Stimulated activated CD4-positive, alpha-beta T cell treated with anti-CD3 and anti-CD28 coated beads, TNF-alpha, amount 100 ng/mL, for 24 hours (primary cell): ENCODE results near the gene TBL1Y.
"Not testable (repeated sequence)": the region's sequence is repeated elsewhere in the genome, so short reads cannot be mapped to it uniquely, and the experiment has no call there.

Experiments used
- DNase-seq, 3 experiments: peaks; one replicate each; pipeline ENCODE4 v3.0.0-alpha.2; 2020; ENCODE audit warnings: low read depth in 3 of 3

The TBL1Y gene

DNA sequence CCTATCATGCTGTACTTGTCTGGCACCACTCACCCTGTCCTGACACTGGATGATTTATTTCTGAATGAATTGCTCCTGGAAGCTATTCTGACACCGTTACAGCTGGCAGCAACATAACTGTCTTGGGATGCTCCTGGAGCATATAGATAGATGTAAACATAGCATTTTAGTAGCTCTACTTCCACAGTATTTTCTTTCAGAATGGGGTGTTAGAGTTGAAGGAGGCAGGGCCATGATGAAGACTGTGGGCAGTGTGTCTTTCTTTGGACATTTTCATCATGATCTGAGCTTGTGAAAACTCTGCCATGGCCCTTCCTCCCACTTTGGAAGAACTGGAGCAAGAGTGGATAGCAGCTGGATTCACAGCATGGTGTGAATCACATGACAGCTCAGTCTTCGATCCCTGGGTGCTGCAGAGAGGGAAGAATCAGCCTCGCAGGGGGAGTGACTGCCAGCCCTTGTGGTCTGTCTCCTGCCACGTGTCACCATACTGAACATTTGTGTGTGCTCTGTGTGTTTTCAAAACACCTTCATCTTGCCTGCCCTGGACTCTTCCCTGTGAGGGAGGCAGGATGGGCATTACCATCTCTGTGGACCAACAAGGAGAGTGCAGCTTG lies 61.9 kb downstream of the TBL1Y start:
- no peak for DNase-seq

DNA sequence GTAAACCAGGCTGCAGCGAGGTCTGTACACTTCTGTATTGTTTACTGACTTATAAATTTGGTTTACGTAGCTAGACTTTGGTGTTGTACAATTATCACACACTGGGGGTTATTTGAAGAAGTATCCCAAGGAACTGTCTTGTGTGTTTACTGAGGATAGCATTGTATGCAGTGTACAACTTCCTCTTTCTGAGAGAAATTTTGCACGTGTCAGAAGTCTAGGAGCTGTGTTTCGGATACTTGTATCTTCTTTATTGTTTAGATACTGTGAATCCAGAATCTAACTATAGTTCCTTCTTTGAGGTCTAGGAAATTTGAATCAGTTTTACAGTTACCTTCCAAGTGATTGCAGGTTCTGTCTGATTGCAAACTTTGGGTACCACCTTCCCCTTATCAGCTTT lies 64.5 kb downstream of the TBL1Y start:
- no peak for DNase-seq

DNA sequence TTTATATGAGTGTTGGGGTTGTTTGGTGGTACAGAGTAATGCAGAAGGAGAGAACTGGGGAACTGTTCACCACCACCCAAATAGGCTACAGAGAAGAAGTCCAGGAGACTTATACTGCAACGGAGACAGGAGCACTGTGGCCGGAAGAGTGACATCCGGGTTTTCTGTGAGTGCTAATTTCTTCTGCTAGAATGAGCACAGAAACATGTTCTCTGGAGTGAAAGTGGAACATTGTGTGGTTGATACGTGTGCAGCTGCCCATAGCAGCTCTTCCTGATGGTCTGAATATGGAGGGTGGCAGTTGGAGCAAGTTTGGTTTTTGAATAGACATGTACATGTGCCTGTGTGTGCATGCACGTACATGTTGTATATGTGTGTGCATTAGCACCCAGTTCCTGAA lies 67.3 kb downstream of the TBL1Y start:
- no peak for DNase-seq

DNA sequence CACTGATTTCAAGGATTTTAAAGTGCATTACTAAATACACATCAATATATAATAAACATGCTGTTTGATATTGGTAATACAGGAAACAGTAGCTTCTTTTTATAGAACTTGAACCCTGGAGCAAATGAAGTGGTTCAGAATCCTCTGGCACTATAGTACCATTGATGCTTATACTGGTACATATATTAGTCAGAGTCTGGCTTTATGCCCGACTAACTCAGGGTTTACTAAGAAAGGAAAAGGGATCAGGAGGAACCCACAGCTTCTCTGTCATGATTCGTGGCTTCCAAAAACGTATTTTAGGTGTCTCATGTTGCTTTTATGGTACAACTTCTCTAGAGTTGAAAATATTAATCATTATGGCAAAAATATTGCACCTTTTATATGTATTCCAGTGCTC lies 72.7 kb downstream of the TBL1Y start:
- DNase-seq = no peak

DNA sequence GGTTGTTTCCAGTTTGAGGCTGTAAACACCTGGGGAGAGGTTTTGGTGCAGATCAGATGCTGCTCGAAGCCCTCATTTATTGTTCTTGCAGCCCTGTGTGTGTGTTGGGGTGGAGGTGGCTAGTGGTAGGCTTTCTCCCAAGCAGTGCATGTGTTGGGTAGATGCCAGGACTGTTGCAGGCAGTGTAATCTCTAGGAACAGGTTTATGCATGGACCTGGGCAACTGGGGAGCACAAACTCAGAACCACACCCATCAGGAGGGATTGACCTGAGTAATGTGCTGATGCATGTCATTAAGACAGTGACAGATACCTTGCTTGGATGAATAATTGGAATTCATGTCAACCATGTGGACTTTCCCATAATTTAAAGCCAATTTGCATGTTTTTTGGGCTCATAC lies 77.3 kb downstream of the TBL1Y start:
- DNase-seq = no peak

DNA sequence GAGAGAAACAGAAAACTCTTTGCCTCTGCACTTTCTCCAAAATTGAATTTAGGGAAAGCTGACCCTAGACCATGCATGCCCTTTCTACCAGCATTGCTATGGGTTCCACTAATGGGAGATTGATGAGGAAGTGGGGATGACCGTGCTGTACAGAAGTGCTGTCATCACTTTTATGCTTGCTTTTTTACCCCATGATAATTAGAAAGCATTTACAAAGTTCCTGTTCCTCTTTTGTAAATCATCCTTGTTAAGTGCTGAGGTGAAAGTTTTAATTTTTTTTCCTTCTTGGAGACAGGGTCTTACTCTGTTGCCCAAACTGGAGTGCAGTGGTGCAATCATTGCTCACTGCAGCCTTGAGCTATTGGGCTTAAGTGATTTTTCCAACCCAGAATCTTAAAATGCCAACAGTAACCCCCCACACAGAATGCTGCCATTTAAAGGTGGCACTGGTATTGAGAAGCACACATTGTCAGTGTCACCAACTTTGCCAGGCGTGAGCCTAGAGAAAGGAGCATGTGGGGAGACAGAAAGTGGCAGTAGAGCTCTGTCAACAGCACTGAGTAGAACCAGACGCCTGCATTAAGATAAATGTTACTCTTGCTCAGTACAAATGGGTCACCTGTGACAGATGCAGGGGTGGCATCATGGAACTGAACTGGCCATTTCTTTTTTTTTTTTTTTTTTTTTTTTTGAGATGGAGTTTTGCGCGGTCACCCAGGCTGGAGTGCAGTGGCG lies 79.6 kb downstream of the TBL1Y start:
- no peak for DNase-seq

DNA sequence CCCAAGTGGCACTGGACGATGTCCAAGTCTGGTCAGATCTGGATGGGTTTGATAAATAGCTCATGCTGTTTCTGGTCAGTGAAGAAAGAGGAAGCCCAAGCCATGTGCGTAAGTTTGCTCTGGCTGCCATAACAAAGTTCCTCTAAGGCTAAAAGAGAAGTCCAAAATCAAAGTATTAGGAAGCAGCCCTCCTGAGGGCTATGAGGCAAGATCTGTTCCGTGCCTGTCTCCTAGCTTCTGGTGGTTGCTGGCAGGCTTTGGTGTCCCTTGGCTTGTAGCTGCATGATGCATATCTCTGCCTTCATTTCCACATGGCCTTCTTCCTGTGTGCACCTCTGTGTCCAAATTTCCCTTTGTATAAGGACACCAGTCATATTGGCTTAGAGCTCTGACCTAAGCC lies 81.5 kb downstream of the TBL1Y start:
- no peak for DNase-seq

DNA sequence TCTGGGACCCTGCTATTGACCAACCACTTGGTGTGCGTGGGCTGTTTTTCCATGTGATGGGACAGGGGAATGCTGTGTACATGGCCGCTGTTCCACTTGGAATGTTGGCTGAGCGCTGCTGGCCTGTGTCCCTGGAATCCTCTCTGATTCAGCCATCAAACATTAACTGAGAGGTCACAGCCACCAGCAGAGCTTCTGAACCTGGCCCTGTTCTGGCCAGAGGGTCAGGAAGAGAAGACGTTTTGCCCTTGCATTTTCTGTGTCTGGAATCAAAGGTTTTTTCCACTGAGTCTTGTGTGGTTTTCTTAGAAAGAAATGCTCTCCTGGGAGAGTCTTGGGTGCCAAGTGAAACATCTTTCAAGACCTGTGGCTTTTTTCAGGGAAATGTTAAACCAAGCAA lies 85.5 kb downstream of the TBL1Y start:
- DNase-seq = no peak

DNA sequence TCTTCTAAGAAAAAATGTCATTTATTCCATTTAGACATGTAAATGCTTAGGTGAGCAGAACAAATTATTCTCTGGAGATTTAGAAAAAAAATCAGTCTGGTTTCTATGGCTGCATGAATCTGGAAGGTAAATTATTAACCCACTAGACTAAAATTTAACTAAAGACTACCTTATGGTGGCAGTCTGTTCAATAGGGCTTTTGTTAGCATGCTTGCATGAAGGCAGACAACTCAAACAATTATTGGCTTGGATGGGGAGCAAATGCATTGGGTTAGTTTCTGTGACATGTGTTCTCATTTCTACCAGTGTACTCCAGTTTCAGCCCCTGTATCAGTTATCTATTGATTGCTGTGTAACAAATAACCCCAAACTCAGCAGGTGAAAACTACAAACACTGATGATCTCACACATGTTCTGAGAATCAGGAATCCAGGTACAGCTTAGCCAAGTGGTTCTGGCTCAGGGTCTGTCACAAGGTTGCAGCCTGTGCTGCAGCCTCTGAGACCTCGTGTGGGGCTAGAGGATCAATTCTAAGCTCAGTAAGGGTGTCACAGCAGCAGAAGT lies 87.1 kb downstream of the TBL1Y start:
- DNase-seq = no peak

DNA sequence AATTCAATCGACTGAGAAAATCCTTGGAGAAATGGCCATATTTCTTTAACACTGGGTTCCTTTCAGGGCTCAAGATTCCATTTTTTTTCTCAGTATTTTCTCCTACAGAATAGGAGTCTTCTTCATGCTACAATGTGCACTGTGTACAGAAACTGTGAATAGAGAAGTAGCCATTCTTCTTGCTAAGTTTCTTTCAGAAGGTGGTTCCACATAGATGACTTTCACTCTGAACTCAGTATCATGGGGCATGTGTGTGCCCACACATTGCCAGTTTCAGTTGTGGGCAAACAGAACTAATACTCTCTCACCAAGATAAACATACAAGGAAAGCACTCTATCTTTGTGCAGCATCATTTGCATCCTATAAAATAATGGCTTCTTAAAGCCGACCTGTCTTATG lies 89.4 kb downstream of the TBL1Y start:
- DNase-seq = no peak

DNA sequence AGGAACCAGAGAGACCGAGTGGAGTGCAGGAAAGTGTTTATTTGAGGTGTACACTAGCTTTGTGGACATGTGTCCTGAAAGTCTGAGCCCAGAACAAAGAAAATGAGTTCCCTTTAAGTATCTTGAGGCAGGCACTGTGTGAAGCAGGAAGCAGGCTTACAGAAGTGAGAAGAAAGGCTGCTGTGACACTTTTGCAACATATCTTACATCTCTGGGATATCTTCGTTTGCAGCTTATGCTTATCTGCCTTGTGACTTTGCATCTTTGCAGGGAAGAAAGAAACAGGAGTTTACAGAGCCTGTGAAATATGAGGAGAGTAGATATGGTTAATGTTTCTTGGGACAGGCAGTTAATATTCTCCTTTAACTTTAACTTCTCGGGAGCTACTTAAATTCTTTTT lies 92.1 kb downstream of the TBL1Y start:
- DNase-seq = no peak

DNA sequence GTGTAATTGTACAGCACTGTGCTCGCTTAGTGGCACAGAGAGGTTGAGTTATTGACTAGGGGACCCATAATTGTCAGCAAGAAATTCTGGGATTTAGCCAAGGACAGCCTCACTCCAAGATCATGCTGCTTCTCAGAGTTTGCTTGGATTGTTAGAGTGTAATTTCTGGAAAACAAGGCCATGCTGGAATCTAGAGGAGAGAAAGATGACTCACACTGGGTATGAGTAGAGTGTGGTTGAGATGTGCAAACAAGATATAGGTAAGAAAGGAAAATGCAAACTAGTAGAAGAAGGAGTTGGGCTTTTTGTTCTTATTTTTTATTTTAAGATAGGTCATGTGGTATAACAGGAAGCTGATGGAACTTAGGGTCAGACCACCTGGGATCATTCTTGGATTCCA lies 97.4 kb downstream of the TBL1Y start:
- DNase-seq = no peak

DNA sequence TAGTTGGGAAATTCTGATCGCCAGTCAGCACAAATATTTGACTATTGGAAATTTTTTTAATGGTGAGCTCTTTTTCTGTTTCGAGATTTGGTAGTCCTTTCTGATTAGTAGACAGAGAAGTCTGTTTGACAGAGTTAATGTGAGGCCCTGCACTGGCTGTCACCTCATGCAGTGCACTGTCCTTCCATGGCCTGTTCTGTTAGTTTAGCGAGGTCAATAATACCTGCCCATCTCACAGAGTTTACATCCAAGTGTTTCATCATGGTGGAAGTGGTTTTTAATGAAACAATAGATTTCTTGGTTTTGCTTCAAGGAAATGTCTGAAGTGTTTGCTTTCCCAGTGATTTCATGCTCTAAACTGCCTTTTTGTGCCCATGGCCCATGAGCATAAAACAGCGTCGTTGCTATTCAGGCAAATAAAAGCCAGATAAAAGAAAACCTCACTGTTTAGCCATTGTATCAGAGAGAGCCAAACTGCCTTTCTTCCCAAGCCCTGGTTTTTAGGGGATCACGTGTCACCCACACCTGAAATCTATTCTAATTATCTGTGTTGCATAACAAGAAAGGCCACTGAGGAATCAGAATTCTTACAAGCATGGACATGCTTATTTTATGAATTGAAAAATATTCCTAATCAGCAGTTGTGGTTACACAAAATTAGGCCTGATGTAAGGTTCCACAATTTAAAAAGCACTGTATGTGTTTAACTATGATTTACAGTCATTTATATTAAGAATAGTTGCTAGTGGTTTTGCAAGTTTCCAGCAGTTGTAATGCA lies 98.3 kb downstream of the TBL1Y start:
- DNase-seq = no peak

DNA sequence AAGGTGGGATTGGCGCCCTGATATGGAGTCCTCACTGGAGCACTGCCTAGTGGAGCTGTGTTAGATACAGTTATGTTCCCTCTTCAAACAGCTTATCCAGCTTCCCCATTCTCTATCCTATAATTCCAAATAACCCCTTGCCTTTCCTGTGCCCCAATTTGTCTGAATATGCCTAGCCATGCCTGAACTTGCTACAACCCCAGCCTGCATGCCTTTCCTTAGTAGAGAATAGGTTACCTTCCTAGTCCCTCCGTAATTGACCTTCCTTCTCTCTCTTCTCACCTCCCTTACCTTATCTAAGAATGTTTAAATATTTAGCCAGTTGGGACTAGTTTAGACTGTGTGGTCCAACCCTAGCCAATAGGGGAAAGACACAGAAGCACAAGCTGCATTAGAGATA lies 102.6 kb downstream of the TBL1Y start:
- no peak for DNase-seq

DNA sequence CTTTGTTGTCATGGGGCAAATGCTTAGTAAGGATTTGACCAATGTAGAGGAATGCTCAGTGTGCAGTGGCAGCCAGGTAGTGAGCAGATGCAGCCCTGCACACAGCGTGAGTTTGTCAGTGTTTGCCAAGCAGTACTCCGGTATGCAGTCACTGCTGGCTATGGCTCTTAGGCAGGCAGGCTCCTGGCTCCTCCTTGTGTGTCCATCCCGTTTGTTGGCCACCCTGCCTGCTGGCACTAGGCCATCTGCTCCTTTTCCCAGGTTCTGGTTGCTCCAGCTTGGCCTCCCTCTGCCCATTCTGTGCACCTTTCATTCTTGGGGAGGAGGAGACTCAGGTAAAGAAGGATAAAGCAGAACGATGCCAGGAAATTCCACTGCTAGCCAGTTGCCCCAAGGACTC lies 106.0 kb downstream of the TBL1Y start:
- DNase-seq = no peak

DNA sequence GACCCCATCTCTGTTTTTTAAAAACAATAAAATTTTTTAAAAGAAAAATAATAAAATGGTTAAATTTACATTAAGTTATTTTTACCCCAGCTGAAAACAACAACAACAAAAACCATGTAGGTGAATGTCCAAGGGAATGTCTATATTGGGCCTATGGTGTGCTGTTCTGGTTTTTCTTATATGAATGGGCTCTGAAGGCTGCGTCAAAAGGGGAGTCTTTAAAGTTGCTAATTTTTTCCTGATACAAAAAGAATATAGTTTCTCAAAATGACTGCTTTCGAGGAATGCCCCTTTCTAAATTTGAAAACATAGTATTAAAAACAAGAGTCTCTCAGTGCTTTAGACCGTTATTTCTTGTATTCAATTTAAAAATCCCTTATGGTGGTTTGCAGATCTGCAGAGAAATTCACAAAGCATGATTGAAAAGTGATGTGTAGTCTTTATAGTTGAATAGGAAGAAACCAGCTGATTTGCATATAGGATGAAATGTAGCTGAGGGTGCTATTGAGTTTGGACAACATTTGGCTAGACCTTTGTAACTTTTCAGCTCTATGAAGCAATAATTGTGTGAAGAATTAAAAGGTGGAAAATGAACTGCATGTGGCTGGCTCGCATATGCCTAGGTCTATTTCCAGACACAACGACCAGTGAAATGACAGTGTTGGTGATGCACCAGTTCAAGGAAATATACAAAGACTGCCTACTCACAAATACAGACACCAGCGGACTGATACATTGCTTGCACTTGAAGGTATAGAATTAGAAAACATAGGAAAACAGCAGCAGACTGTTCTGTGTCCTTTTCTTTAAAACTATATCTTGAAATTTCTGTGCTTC lies 107.0 kb downstream of the TBL1Y start:
- DNase-seq = no peak

DNA sequence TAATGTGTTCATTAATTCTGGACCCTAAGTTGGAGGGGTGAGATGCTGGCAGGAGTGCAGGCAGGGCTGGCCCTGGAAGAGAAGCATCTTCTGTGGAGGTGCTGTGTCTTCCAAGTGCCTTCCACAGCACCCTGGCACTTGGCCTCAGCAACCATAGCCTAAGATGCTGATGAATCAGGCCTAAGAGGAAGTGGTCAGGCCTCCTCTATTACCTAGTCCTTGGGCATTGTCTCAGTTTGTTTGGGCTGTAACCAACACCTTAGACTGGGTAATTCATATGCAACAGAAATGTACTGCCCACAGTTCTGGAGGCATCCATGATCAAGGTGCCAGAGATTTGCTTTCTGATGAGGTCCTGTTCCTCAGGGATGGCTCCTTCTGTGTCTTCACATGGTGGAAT lies 128.5 kb downstream of the TBL1Y start:
- DNase-seq = no peak

DNA sequence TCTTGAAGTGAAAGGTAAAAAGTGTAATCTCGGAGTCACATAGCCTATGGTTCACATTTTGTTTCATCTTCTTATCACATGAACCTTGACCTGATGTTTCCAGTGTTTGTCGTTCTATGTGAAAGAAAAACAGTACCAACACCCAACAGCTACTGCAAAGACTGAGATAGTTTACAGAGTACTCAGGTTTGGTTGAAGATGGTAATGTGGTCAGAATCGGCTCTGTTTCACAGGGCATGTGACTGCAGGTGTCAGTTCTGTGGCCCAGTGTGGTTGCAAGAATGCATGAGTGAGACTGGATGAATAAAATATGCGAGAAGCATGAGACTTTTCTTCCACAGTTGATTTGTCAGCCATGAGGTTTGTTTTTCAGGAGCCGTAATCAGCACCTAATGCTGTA lies 130.2 kb downstream of the TBL1Y start:
- DNase-seq = no peak

DNA sequence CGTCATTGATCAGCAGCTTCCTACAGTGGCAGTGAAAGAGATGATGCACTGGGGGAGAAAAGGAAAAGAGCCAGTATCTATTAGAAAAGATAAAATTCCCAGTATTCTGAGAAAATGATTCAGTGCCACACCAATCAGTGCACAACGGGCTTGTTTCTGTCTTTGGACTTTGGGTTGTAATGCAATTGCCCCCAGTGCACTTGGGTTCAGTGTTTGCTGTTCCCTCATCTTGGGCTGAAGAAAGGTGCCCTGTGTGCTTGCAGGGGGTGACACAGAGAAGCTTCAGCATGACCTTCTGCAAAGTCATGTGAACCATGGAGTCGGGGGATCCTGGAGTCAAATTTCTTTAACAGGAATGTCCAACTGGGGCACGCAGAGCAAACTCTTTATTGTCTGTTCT lies 131.5 kb downstream of the TBL1Y start:
- DNase-seq = no peak

DNA sequence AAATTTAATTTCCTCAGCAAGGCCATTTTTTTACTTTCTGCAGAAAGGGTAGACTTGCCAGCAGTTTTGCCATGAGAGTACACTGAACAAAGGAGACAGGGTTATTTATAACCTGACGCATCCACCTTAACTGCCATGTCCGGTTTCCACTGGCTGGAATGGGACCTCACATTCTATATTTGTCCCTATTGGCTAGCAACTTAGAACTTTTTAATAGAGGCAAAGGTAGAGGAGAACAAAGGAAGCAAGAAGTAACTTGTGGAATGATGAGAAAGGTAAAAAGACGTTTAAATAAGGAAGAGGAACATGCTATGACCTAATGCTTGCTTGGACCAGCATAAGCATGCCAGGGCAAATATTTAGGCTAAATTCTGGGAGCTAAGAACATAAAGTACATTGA lies 142.0 kb downstream of the TBL1Y start:
- DNase-seq = not testable (repeated sequence)

DNA sequence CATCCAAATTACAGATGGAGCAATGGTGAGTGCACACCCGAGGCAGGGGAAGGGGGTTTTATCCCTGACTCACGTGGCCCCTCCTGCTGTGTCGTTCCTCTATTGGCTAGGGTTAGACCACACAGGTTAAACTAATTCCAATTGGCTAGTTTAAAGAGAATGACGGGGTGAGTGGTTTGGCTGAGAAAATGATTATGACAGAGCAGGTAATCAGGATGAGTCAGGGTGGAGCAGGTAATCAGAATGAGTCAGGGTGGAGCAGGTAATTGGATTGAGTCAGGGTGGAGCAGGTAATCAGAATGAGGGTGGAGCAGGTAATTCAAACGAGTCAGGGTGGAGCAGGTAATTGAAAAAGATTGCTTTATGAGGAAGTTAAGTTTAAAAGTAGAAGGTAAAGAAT lies 146.4 kb downstream of the TBL1Y start:
- no peak for DNase-seq

DNA sequence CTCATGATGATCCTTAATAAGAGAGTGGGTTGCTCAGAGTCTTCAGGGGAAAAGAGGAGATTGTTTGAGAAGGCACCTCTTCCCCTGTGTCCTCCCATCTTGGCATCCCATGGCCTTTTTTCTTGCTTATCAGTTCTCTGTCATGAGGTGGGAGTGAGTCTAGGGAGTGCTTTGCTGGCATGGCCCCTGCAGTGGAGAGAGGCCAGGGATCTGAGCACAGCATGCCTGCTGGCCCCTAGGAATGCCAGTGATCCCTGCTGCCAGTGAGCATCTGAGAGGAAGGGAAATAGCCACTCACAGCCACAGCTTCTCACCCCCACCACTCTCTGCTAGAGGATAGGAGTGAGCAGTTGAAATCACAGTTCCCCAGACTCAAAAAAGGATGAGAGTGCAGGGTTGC lies 168.2 kb downstream of the TBL1Y start:
- DNase-seq = no peak
